ENCODE data around the gene MAP3K2.

The MAP3K2 gene

GRCh38 chr2:127387655-127388422 is at the start of gene MAP3K2:
Gene MAP3K2, minus strand, starts transcription at chr2:127387975. Its CDS starts 44,846 bp downstream, at chr2:127343129.
- peak; percentile 98 for DNase-seq

GRCh38 chr2:127437056-127437455 is 49.3 kb upstream of the MAP3K2 start:
- no peak for DNase-seq

- DNase-seq, result no peak
Observed at GRCh38 chr2:127434515-127434914, 46.7 kb upstream of the MAP3K2 start.

- DNase-seq, result no peak
Observed at GRCh38 chr2:127431408-127432023, 43.7 kb upstream of the MAP3K2 start.

- no peak for DNase-seq
Observed at GRCh38 chr2:127429844-127430425, 42.2 kb upstream of the MAP3K2 start.

- no peak for DNase-seq
Observed at GRCh38 chr2:127429291-127429690, 41.5 kb upstream of the MAP3K2 start.

GRCh38 chr2:127428815-127429109 is 41.0 kb upstream of the MAP3K2 start:
- DNase-seq, result no peak

- DNase-seq, result no peak
Observed at GRCh38 chr2:127428057-127428814, 40.5 kb upstream of the MAP3K2 start.

- DNase-seq, result no peak
Observed at GRCh38 chr2:127427376-127428056, 39.7 kb upstream of the MAP3K2 start.

- DNase-seq, result no peak
Observed at GRCh38 chr2:127426501-127427354, 39.0 kb upstream of the MAP3K2 start.

GRCh38 chr2:127425540-127426490 is 38.0 kb upstream of the MAP3K2 start:
- DNase-seq, result no peak

GRCh38 chr2:127424598-127425520 is 37.1 kb upstream of the MAP3K2 start:
- no peak for DNase-seq

GRCh38 chr2:127423880-127424279 is 36.1 kb upstream of the MAP3K2 start:
- no peak for DNase-seq

- no peak for DNase-seq
Observed at GRCh38 chr2:127423478-127423843, 35.7 kb upstream of the MAP3K2 start.

GRCh38 chr2:127422559-127423477 is 35.0 kb upstream of the MAP3K2 start:
- DNase-seq, result peak; percentile 21

- no peak for DNase-seq
Observed at GRCh38 chr2:127421871-127422558, 34.2 kb upstream of the MAP3K2 start.

- DNase-seq, result no peak
Observed at GRCh38 chr2:127421116-127421800, 33.5 kb upstream of the MAP3K2 start.
